Heart left ventricle (tissue), 16 donors: Measurements from ENCODE around the gene ADGRG2. TPM values are rescaled to one million over a fixed set of nuclear protein-coding genes. Genes with fewer than 3 reads are reported as not detected.
A peak's percentile ranks its signal among the peaks of the same experiment; 100 is the strongest.
"Not testable (repeated sequence)": the region's sequence is repeated elsewhere in the genome, so short reads cannot be mapped to it uniquely, and the experiment has no call there.

Source experiments
- ATAC-seq, 4 donors: fragments of 200-7000 bp; cut with Tn5 transposase; one replicate each; pipeline ENCODE4 v1.9.1; 2020 to 2022; ENCODE audit warnings: moderate library complexity in 4 of 4, mild to moderate bottlenecking in 3 of 4, moderate number of reproducible peaks in 1 of 4
- DNase-seq, 5 donors: peaks; one replicate each; pipeline ENCODE4 v3.0.0-alpha.2; 2020
- H3K27ac ChIP-seq, 12 donors: fragments of 200-600 bp; sonication (generic) in 4 of 12; one replicate each; pipeline versions ENCODE4 v1.5.0 to v1.8.0; 2016 to 2022; ENCODE audit warnings: mild to moderate bottlenecking in 2 of 12
- H3K27me3 ChIP-seq, 9 donors: fragments of 200-600 bp; sonication (generic) in 2 of 9; one replicate each; pipeline versions ENCODE4 v1.5.1 to v1.8.0; 2016 to 2022; ENCODE audit warnings: mild to moderate bottlenecking in 3 of 9
- H3K36me3 ChIP-seq, 9 donors: fragments of 200-600 bp; sonication (generic) in 2 of 9; one replicate each; pipeline versions ENCODE4 v1.5.0 to v1.8.0; 2018 to 2022; ENCODE audit warnings: mild to moderate bottlenecking in 2 of 9
- H3K4me1 ChIP-seq, 12 donors: fragments of 200-600 bp; sonication (generic) in 4 of 12; one replicate each; pipeline versions ENCODE4 v1.5.0 to v1.8.0; 2016 to 2022; ENCODE audit warnings: mild to moderate bottlenecking in 3 of 12
- H3K4me3 ChIP-seq, 12 donors: fragments of 200-600 bp; sonication (generic) in 4 of 12; one replicate each; pipeline versions ENCODE4 v1.5.0 to v1.8.0; 2017 to 2022; ENCODE audit warnings: mild to moderate bottlenecking in 9 of 12, moderate library complexity in 4 of 12
- H3K9me3 ChIP-seq, 12 donors: fragments of 200-600 bp; sonication (generic) in 4 of 12; one replicate each; pipeline versions ENCODE4 v1.5.0 to v1.8.0; 2016 to 2022; ENCODE audit warnings: mild to moderate bottlenecking in 1 of 12
- POLR2A ChIP-seq, 2 donors: fragments of 450-650 bp; IDR thresholded peaks; one replicate each; pipeline ENCODE4 v1.6.1; 2017; ENCODE audit warnings: antibody characterized with exemption in 2 of 2, mild to moderate bottlenecking in 2 of 2, moderate library complexity in 2 of 2
- WGBS, 4 donors: extraction: QIAGEN DNeasy Blood & Tissue Kit in 2 of 4; methylation state at CpG; one replicate each; pipeline versions ENCODE4 v1.1.5 to v1.1.7; 2013 to 2018; 5-methylcytosine and 5-hydroxymethylcytosine counted together
- intact Hi-C, 10 donors: fragments of 100-400 bp; cut with DNase I; formaldehyde crosslinking; loops; one replicate each; pipeline versions ENCODE4 v1.11.1 to v1.14.2; 2022
- polyA plus RNA-seq, 2 donors: library from polyadenylated mRNA; stranded (reverse); fragments of 200-250 nt; gene quantifications; one replicate each; pipeline ENCODE4 v1.2.3, GENCODE V29; 2013
- total RNA-seq, 9 donors: library from RNA; depleted of rRNA in 2 of 9; stranded (reverse); fragments of >200 nt in 2 of 9; fragmentation: NEBNext Ultra II Directional in 3 of 9; extraction: Animal tissue kit (Norgen Biotek cat#: 25700) in 3 of 9; gene quantifications; one replicate each; pipeline versions ENCODE4 v1.1.0 to v1.2.4, GENCODE V29; 2016 to 2023
- TF ChIP-seq, protein P1 (sequence below), 12 donors: fragments of 200-600 bp; sonication (generic) in 4 of 12; IDR thresholded peaks; one replicate each; pipeline versions ENCODE4 v1.5.0 to v1.8.0; 2018 to 2022; ENCODE audit warnings: antibody characterized with exemption in 12 of 12, mild to moderate bottlenecking in 5 of 12
- donor health status: ischemic (EF 13 %, LVEDD 7.1; RV severe dilation, severe dysfunction).
- donor health status: healthy with polysubstance abuse.
- donor health status: DM: no; HTN: yes; CAD: no.
- donor health status: DM: no; HTN: no; CAD: no.
- donor health status: ischemic (EF 25% LVEDD 6.9; RV normal size, moderate dysfunction).
- donor health status: ischemic (EF 25% LVEDD 5.7; RV mildly dilated, moderate dysfunction).
- donor health status: healthy.
- donor health status: DM: yes; HTN: yes; CAD: no.
- donor health status: ischemic (EF 35%, LVEDD 5.7; RV mildly dilated, moderate dysfunction).
- donor health status: nonischemic (EF 11% LVEDD 7.7; RV severe dilation, severe dysfunction).
- donor health status: DM: yes; HTN: yes; CAD: no.
- donor health status: PGD.
- donor health status: ischemic (EF 29% LVEDD 5.4; RV normal size, mild dysfunction).
- donor health status: nonischemic (EF 23%, LVEDD 6.1; RV moderate dilation, normal function).

The ADGRG2 gene
- total and polyA plus RNA-seq, 11 donors, result 0.15 to 1.2 (median 0.24) TPM; not detected in 1

DNA sequence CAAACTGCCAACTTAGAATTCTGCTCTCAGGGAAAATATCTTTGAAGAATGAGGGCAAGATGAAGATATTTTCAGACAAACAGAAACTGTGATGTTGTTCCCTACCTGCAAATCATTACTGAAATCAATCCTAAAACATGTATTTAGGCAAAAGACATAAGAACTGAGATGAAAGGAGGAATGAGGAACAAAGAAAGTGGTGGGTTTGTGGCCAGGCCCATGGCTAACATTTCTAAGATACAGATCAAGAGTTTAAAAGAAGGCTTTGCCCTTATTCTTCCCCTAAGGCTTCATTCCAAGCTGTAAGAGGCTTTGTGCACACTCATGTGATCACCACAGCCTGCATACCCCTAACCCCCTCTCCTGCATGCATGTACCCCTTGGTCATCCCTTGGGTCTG is 46.5 kb downstream of the ADGRG2 start:
- Histone ChIP-seq H3K27me3 (peaks cover 0 to 12% (median 0%) of the 10 kb centered on the region in 9 donors), H3K4me1 (no peaks in the 10 kb centered on the region), H3K4me3 (no peak overlapping the region), H3K27ac (no peak overlapping the region), H3K9me3 (no peaks in the 10 kb centered on the region), H3K36me3 (no peaks in the 10 kb centered on the region)
- TF ChIP-seq, protein P1, sequence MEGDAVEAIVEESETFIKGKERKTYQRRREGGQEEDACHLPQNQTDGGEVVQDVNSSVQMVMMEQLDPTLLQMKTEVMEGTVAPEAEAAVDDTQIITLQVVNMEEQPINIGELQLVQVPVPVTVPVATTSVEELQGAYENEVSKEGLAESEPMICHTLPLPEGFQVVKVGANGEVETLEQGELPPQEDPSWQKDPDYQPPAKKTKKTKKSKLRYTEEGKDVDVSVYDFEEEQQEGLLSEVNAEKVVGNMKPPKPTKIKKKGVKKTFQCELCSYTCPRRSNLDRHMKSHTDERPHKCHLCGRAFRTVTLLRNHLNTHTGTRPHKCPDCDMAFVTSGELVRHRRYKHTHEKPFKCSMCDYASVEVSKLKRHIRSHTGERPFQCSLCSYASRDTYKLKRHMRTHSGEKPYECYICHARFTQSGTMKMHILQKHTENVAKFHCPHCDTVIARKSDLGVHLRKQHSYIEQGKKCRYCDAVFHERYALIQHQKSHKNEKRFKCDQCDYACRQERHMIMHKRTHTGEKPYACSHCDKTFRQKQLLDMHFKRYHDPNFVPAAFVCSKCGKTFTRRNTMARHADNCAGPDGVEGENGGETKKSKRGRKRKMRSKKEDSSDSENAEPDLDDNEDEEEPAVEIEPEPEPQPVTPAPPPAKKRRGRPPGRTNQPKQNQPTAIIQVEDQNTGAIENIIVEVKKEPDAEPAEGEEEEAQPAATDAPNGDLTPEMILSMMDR (IDR thresholded peaks at IDR 0.05), result no peak
- TF ChIP-seq POLR2A (IDR thresholded peaks at IDR 0.05), result no peak
- intact Hi-C loops, result no loop called here
- ATAC-seq (no peak), DNase-seq (no peak)

DNA sequence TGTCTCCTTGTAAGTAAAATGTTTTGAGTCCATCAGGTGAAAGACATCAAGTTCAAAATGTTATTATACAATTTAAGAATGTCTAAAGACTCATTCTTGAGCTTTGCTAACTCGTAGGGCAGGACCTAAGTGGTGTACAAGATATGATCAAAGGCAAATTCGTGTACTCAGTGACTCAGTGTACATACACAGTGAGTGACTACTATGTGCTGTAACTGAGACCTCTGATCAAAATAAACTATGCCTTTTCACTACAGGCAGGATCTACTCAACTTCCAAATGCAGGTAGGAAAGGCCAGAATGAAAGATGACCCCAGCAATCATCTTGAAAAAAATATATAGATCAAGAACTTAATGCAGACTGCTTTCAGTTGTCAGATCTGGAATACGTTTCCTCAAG is 49.9 kb downstream of the ADGRG2 start:
- H3K27ac ChIP-seq, result no peak overlapping the region
- intact Hi-C loops, result no loop called here
- TF ChIP-seq POLR2A (IDR thresholded peaks at IDR 0.05), result no peak
- TF ChIP-seq, protein P1 (IDR thresholded peaks at IDR 0.05), result no peak
- H3K27me3 ChIP-seq, result peaks cover 0 to 12% (median 0%) of the 10 kb centered on the region in 9 donors
- H3K4me3 ChIP-seq, result no peak overlapping the region
- DNase-seq (no peak), ATAC-seq (no peak)
- 62 to 95% (median 77%) methylated on average over 3 of the region's 3 CpGs for WGBS, 4 donors
- no peaks in the 10 kb centered on the region for H3K4me1 ChIP-seq
- no peaks in the 10 kb centered on the region for H3K36me3 ChIP-seq
- H3K9me3 ChIP-seq, result no peaks in the 10 kb centered on the region

DNA sequence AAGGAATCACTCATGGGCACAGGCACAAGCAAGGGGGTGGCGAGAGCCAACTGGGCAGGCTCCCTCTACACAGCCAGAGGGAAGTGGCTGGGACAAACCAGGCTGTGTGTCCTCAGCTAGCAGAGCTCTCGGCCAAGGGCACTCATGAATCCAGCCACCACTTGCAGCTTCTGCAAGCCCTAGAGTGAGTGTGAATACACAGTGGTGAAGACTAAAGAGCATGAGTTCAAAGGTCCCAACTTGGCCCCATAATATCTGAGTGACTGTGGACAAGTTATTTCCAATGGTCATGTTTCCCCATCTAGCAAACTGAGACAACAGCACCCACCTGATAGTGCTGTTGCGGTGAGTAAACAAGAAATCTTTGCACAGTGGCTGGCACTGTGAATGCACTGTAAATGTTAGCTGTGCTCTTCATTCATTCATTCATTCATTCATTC is 51.7 kb downstream of the ADGRG2 start:
- H3K27me3 ChIP-seq, result peaks cover 0 to 12% (median 0%) of the 10 kb centered on the region in 9 donors
- H3K4me3 ChIP-seq, result no peak overlapping the region
- peak in 2 of 4 donors; percentile 33 to 84 for ATAC-seq
- DNase-seq, result peak in 1 of 5 donors; percentile 39
- intact Hi-C loops, result no loop called here
- H3K4me1 ChIP-seq, result no peaks in the 10 kb centered on the region
- TF ChIP-seq POLR2A (IDR thresholded peaks at IDR 0.05), result no peak
- TF ChIP-seq, protein P1 (IDR thresholded peaks at IDR 0.05), result no peak
- no peaks in the 10 kb centered on the region for H3K9me3 ChIP-seq
- 64 to 84% (median 79%) methylated on average over 2 to 3 of the region's 3 CpGs for WGBS, 4 donors
- no peaks in the 10 kb centered on the region for H3K36me3 ChIP-seq
- no peak overlapping the region for H3K27ac ChIP-seq

DNA sequence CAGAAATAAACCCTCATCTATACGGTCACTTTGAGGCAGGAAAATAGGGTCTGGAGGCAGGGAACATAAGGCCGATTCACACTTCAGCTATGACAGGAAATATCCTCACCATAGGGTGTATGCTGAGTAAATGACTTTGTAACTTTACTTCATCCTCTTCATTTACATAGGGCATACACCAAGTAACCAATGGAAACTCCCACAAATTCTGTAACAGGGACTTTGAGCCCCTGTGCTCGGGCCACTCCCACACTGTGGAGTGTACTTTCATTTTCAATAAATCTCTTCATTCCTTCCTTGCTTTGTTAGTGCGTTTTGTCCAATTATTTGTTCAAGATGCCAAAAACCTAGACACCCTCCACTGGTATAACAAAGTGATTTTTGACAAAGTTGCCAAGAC is 55.3 kb downstream of the ADGRG2 start:
- H3K9me3 ChIP-seq, ATAC-seq, H3K27me3 ChIP-seq, H3K4me3 ChIP-seq, H3K36me3 ChIP-seq, intact Hi-C loops, H3K27ac ChIP-seq, H3K4me1 ChIP-seq, DNase-seq: not testable (repeated sequence)
- 85 to 92% (median 86%) methylated on average over 4 of the region's 4 CpGs for WGBS, 4 donors

DNA sequence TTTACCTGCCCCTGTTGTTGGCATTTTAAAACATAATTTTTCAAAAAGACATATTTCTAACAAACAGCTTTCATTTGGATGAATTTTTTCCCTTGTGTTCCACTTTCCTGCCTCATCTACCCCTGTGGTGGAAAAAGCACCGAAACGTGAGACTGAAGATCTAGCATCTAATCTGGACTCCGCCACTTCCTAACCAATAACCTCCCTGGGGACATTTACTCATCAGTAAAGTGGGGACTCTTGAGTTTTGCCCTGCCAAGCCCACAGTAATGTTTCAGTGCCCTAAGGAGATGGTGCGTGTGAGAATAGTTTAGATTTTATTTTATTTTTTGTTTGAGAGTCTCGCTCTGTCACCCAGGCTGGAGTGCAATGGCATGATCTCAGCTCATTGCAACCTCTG is 56.7 kb downstream of the ADGRG2 start:
- Histone ChIP-seq H3K27ac (no peak overlapping the region), H3K4me3 (no peak overlapping the region), H3K27me3 (no peaks in the 10 kb centered on the region), H3K4me1 (no peaks in the 10 kb centered on the region), H3K36me3 (no peaks in the 10 kb centered on the region), H3K9me3 (no peaks in the 10 kb centered on the region)
- intact Hi-C loops, result no loop called here
- TF ChIP-seq POLR2A (IDR thresholded peaks at IDR 0.05), result no peak
- TF ChIP-seq, protein P1 (IDR thresholded peaks at IDR 0.05), result no peak
- DNase-seq (no peak), ATAC-seq (no peak)
- 85 to 90% (median 87%) methylated on average over 5 of the region's 5 CpGs for WGBS, 4 donors
